ENCODE measurements around the gene PIP5KL1. TPM values are rescaled to one million over a fixed set of nuclear protein-coding genes. Genes with fewer than 3 reads are reported as not detected.

PIP5KL1 gene
- total RNA-seq, 1 experiment from 2014 or later: 7.8 TPM

GRCh38 chr9:127916720-127917581, 13.6 kb downstream of the PIP5KL1 start, which contains the start of gene ST6GALNAC4:
Gene ST6GALNAC4 (minus strand): TSS chr9:127917041. CDS start chr9:127916419, 622 bp downstream.
- TF ChIP-seq REST (IDR thresholded peaks at IDR 0.05; ENCODE audit: insufficient read depth in 1 of 2, low read depth in 2 of 2, low read length in 1 of 2) (no peak), POLR2AphosphoS5 (IDR thresholded peaks at IDR 0.05; ENCODE audit: low read depth, low read length) (no peak), SIN3A (IDR thresholded peaks at IDR 0.05; ENCODE audit: borderline replicate concordance, insufficient read depth, low read depth, low read length) (no peak)
- Histone ChIP-seq H3K27me3 (ENCODE audit: control insufficient read depth, insufficient read depth, low read length) (no peaks in the 10 kb centered on the region), H3K9me3 (ENCODE audit: control insufficient read depth, insufficient read depth, low read depth, low read length) (no peaks in the 10 kb centered on the region), H3K4me1 (ENCODE audit: control insufficient read depth, insufficient read depth, low read length) (peaks cover 36% of the 10 kb centered on the region), H3K27ac (ENCODE audit: low read length) (peak within 1 kb of the TSS; percentile 81), H3K4me3 (ENCODE audit: low read depth in 2 of 2, low read length in 2 of 2) (peak within 1 kb of the TSS; percentile 59 to 80), H3K36me3 (ENCODE audit: control insufficient read depth, insufficient read depth, low read length) (no peaks in the 10 kb centered on the region)
- BruUV-seq (replicated peaks): no TSS peak
- ChIA-PET POLR2A (interaction anchor here (0.5 to 0.6 kb wide), 3 partner anchors 10 to 108 kb away, joined by 3 to 5 read pairs (median 4); no protein-coding TSS in a partner anchor), CTCF (interaction anchor here (0.7 kb wide), 1 partner anchor 256 kb away, joined by 3 read pairs; no protein-coding TSS in a partner anchor)
- intact Hi-C loops (cut with micrococcal nuclease; ENCODE audit: unreplicated experiment): no loop called here
- ATAC-seq (peak; percentile 85), DNase-seq (ENCODE audit: low read depth, low spot score) (no peak)
- in situ Hi-C loops (cut with HindIII; ENCODE audit: low pct_unique_long_range_greater_than_20kb, low sequenced_read_pairs): no loop called here

GRCh38 chr9:127915801-127916719, 14.5 kb downstream of the PIP5KL1 start:
- in situ Hi-C loops (cut with HindIII; ENCODE audit: low pct_unique_long_range_greater_than_20kb, low sequenced_read_pairs): no loop called here
- peak overlapping the region; percentile 59 to 80 for H3K4me3 ChIP-seq (ENCODE audit: low read depth in 2 of 2, low read length in 2 of 2)
- intact Hi-C loops (cut with micrococcal nuclease; ENCODE audit: unreplicated experiment): no loop called here
- BruUV-seq (replicated peaks): no TSS peak
- H3K27me3 ChIP-seq (ENCODE audit: control insufficient read depth, insufficient read depth, low read length): no peaks in the 10 kb centered on the region
- H3K36me3 ChIP-seq (ENCODE audit: control insufficient read depth, insufficient read depth, low read length): no peaks in the 10 kb centered on the region
- ATAC-seq (peak; percentile 5), DNase-seq (ENCODE audit: low read depth, low spot score) (no peak)
- H3K27ac ChIP-seq (ENCODE audit: low read length): peak overlapping the region; percentile 70
- ChIA-PET POLR2A (interaction anchor here (0.5 to 0.6 kb wide), 3 partner anchors 9 to 107 kb away, joined by 3 to 5 read pairs (median 4); no protein-coding TSS in a partner anchor), CTCF (no interaction called here)
- H3K9me3 ChIP-seq (ENCODE audit: control insufficient read depth, insufficient read depth, low read depth, low read length): no peaks in the 10 kb centered on the region
- peaks cover 36% of the 10 kb centered on the region for H3K4me1 ChIP-seq (ENCODE audit: control insufficient read depth, insufficient read depth, low read length)
- TF ChIP-seq REST (IDR thresholded peaks at IDR 0.05; ENCODE audit: insufficient read depth in 1 of 2, low read depth in 2 of 2, low read length in 1 of 2) (no peak), SIN3A (IDR thresholded peaks at IDR 0.05; ENCODE audit: borderline replicate concordance, insufficient read depth, low read depth, low read length) (no peak), CTCF (IDR thresholded peaks at IDR 0.05) (no peak), POLR2AphosphoS5 (IDR thresholded peaks at IDR 0.05; ENCODE audit: low read depth, low read length) (no peak), TCF7L2 (IDR thresholded peaks at IDR 0.05; ENCODE audit: low read depth, low read length) (no peak)

All from Panc1 (cell line).